MM.1S (cell line): ENCODE measurements around the gene PLPP7.

Experiments
- EZH2 ChIP-seq: fragments of 300-600 bp; sonication (generic); optimal IDR thresholded peaks from 2 replicates; pipeline ENCODE3; 2017; ENCODE audit warnings: low read depth, mild to moderate bottlenecking, antibody characterized with exemption, low read length, mixed read lengths
- EZH2phosphoT487 ChIP-seq: fragments of 300-600 bp; sonication (generic); IDR thresholded peaks from 2 replicates; pipeline ENCODE4 v1.6.1; 2018; ENCODE audit warnings: antibody characterized with exemption, low read length
- TF ChIP-seq, protein P1 (sequence below): fragments of 300-600 bp; sonication (generic); IDR thresholded peaks from 2 replicates; pipeline ENCODE4 v1.5.1; 2016; ENCODE audit warnings: antibody characterized with exemption, low read length, mixed read lengths

DNA sequence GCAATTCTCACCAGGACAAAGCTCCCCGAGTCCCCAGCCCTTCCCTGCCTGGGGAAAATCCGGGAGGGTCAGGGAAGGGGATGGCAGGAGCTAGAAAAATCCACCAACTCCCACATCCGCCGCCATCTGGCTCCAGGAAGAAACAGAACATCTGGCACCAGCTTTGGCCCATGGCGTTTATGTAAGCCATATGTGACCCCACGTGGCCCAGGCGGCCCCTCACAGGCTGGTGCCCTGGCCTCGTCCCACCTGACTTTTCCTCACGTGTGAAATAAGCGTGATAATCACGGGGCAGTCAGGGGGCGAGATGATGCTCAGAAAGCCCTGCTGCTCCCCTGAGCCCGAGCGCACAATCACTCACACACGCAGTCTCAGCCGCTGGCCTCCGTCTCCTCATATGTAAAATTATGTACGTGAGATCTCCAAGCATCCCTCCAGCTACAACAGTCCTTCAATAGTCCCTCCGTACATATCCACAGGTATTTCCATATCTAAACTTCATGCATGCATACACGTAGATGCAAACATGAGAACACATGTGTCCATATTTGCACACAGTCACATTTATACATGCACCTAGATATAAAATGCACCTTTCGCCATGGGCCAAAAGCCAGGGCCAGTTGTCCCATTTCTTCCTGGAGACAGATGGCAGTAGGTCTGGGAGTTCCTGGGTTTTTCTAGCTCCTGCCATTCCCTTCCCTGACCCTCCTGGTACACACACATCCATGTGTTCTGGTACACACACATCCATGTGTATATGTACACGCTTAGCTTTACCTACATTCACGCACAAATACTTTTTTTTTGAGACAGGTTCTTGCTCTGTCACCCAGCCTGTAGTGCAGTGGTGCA, 28.9 kb downstream of the PLPP7 start:
- TF ChIP-seq EZH2 (no peak), EZH2phosphoT487 (no peak)
- TF ChIP-seq, protein P1, sequence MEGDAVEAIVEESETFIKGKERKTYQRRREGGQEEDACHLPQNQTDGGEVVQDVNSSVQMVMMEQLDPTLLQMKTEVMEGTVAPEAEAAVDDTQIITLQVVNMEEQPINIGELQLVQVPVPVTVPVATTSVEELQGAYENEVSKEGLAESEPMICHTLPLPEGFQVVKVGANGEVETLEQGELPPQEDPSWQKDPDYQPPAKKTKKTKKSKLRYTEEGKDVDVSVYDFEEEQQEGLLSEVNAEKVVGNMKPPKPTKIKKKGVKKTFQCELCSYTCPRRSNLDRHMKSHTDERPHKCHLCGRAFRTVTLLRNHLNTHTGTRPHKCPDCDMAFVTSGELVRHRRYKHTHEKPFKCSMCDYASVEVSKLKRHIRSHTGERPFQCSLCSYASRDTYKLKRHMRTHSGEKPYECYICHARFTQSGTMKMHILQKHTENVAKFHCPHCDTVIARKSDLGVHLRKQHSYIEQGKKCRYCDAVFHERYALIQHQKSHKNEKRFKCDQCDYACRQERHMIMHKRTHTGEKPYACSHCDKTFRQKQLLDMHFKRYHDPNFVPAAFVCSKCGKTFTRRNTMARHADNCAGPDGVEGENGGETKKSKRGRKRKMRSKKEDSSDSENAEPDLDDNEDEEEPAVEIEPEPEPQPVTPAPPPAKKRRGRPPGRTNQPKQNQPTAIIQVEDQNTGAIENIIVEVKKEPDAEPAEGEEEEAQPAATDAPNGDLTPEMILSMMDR, result no peak
